Pancreas (tissue), 10 donors: Measurements from ENCODE around the gene MSI2. TPM values are rescaled to one million over a fixed set of nuclear protein-coding genes. Genes with fewer than 3 reads are reported as not detected.

Source experiments
- ATAC-seq, 4 donors: fragments of 200-7000 bp; cut with Tn5 transposase; one replicate each; pipeline versions ENCODE4 v1.8.0 to v1.9.1; 2020; ENCODE audit warnings: mild to moderate bottlenecking in 4 of 4, moderate library complexity in 4 of 4
- DNase-seq, 6 donors: peaks; one replicate each; pipeline ENCODE4 v3.0.0-alpha.2; 2020
- FAIRE-seq: peaks from 2 replicates; lab custom pipeline; 2012; peaks lifted over from hg19 to GRCh38; lab: Jason Lieb, UNC
- H3K27ac ChIP-seq, 4 donors: fragments of 200-600 bp; sonication (generic); 1 replicate in 3 of 4; 2 replicates in 1 of 4; pipeline versions ENCODE4 v1.5.0 to v1.8.0; 2020
- H3K27me3 ChIP-seq, 4 donors: fragments of 200-600 bp; one replicate each; pipeline ENCODE4 v1.8.0; 2021
- H3K36me3 ChIP-seq, 3 donors: fragments of 200-600 bp; sonication (generic) in 1 of 3; one replicate each; pipeline versions ENCODE4 v1.5.0 to v1.8.0; 2020 to 2021
- H3K4me1 ChIP-seq, 3 donors: fragments of 200-600 bp; one replicate each; pipeline ENCODE4 v1.8.0; 2021
- H3K4me3 ChIP-seq, 4 donors: fragments of 200-600 bp; sonication (generic) in 2 of 4; one replicate each; pipeline versions ENCODE4 v1.5.0 to v1.8.0; 2020 to 2021
- H3K9me3 ChIP-seq, 4 donors: fragments of 200-600 bp; one replicate each; pipeline ENCODE4 v1.8.0; 2021
- CTCF ChIP-seq, 4 donors: fragments of 200-600 bp; sonication (generic) in 3 of 4; IDR thresholded peaks; one replicate each; pipeline versions ENCODE4 v1.5.0 to v1.8.0; 2021; ENCODE audit warnings: antibody characterized with exemption in 4 of 4
- WGBS, 2 donors: extraction: QIAGEN DNeasy Blood & Tissue Kit; methylation state at CpG; one replicate each; pipeline ENCODE4 v1.1.7; 2013; 5-methylcytosine and 5-hydroxymethylcytosine counted together
- intact Hi-C, 3 donors: fragments of 100-400 bp; cut with DNase I; formaldehyde crosslinking; loops; one replicate each; pipeline versions ENCODE4 v1.11.1 to v1.14.2; 2022
- polyA plus RNA-seq, 2 donors: library from polyadenylated mRNA; stranded (reverse); fragments of 200-250 nt; gene quantifications; one replicate each; pipeline ENCODE4 v1.2.3, GENCODE V29; 2013
- total RNA-seq, 6 donors: library from RNA; stranded (reverse); fragmentation: NEBNext Ultra II Directional in 4 of 6; extraction: Animal tissue kit (Norgen Biotek cat#: 25700) in 4 of 6; gene quantifications; one replicate each; pipeline versions ENCODE4 v1.2.1 to v1.2.4, GENCODE V29; 2021 to 2023
- donor health status: healthy with polysubstance abuse.
- donor health status: DM: no; HTN: no; CAD: no; lungs with moderate emphysema.
- donor health status: DM: no; HTN: no; CAD: no.
- donor health status: control.
- donor health status: control.
- donor health status: Bipolar disorder and iron deficiency.
- donor health status: DM: yes; HTN: yes; CAD: no.
- donor health status: DM: no; HTN: no; CAD: no.
- donor health status: DM: no; HTN: no; CAD: no.
- donor health status: DM: yes; HTN: yes; CAD: no.

Gene MSI2
- total and polyA plus RNA-seq, 8 donors = 10.4 to 48.9 (median 30.1) TPM

DNA sequence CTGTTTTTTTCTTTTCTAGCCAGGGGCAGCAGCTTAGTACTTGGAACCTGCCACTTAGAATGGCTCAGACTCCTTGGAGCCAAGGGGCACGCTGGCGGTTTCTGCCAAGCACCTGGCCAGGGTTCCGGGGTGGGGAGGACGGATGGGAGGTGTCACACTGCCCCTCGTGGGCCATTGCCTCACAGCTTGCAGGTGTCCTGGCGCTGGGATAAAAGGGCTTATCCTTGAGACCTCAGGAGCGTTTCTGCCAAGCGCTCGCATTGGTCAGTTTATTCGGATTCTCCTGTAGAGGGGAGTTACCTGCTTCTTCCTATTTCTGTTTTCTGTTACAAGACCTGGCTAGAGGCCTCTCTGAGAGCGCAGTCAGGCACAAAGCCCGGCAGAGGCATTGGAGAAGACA lies 234.6 kb downstream of the MSI2 start:
- no peak for FAIRE-seq
- no peak for DNase-seq
- ATAC-seq = no peak

GRCh38 chr17:57493171-57493570 lies 236.8 kb downstream of the MSI2 start:
- H3K27ac ChIP-seq = no peak overlapping the region
- H3K9me3 ChIP-seq = no peaks in the 10 kb centered on the region
- H3K4me3 ChIP-seq = no peak overlapping the region
- intact Hi-C loops = no loop called here
- no peak for TF ChIP-seq CTCF (IDR thresholded peaks at IDR 0.05)
- no peaks in the 10 kb centered on the region for H3K27me3 ChIP-seq
- no peaks in the 10 kb centered on the region for H3K4me1 ChIP-seq
- FAIRE-seq (no peak), DNase-seq (no peak), ATAC-seq (no peak)
- H3K36me3 ChIP-seq = no peaks in the 10 kb centered on the region
- WGBS, 2 donors = 91 to 98% methylated on average over 5 of the region's 5 CpGs

More for the DNA sequence above, 234.6 kb downstream of the MSI2 start:
- no peaks in the 10 kb centered on the region for H3K36me3 ChIP-seq
- 81 to 89% methylated on average over 12 of the region's 12 CpGs for WGBS, 2 donors
- intact Hi-C loops = no loop called here
- TF ChIP-seq CTCF (IDR thresholded peaks at IDR 0.05) = no peak
- H3K9me3 ChIP-seq = no peaks in the 10 kb centered on the region
- H3K4me1 ChIP-seq = no peaks in the 10 kb centered on the region
- no peak overlapping the region for H3K4me3 ChIP-seq
- H3K27me3 ChIP-seq = no peaks in the 10 kb centered on the region
- H3K27ac ChIP-seq = no peak overlapping the region

DNA sequence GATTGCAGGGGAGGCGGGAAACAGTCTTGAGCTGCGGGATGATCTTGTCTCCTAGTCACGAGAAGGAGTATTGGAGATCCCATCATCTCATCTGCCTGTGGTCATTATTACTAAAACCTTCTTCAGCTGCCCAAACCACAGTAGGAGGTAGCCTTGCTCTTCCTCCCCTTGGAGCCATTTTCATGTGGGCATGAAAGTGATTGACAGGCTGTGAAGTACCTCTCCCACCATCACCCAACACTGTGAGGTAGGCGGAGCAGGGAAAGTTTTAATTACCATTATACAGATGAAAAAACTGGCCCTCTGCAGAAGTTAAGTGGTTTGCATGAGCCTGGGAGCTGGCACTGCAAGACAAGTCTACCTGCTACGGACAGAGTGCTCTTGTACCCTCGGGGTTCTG lies 237.3 kb downstream of the MSI2 start:
- WGBS, 2 donors = 90 to 96% methylated on average over 6 of the region's 6 CpGs
- intact Hi-C loops = no loop called here
- ATAC-seq = no peak
- Histone ChIP-seq H3K36me3 (no peaks in the 10 kb centered on the region), H3K9me3 (no peaks in the 10 kb centered on the region), H3K27me3 (no peaks in the 10 kb centered on the region), H3K4me3 (no peak overlapping the region), H3K4me1 (no peaks in the 10 kb centered on the region), H3K27ac (no peak overlapping the region)
- no peak for TF ChIP-seq CTCF (IDR thresholded peaks at IDR 0.05)
- DNase-seq = no peak
- no peak for FAIRE-seq

GRCh38 chr17:57494443-57494842 lies 238.1 kb downstream of the MSI2 start:
- intact Hi-C loops = no loop called here
- no peak overlapping the region for H3K4me3 ChIP-seq
- no peak for TF ChIP-seq CTCF (IDR thresholded peaks at IDR 0.05)
- H3K27ac ChIP-seq = no peak overlapping the region
- H3K4me1 ChIP-seq = no peaks in the 10 kb centered on the region
- 89 to 99% methylated on average over 5 of the region's 5 CpGs for WGBS, 2 donors
- H3K36me3 ChIP-seq = no peaks in the 10 kb centered on the region
- no peak for DNase-seq
- FAIRE-seq = no peak
- H3K9me3 ChIP-seq = no peaks in the 10 kb centered on the region
- no peaks in the 10 kb centered on the region for H3K27me3 ChIP-seq
- no peak for ATAC-seq

- Histone ChIP-seq H3K27ac (no peak overlapping the region), H3K4me1 (no peaks in the 10 kb centered on the region), H3K36me3 (no peaks in the 10 kb centered on the region), H3K27me3 (no peaks in the 10 kb centered on the region), H3K4me3 (no peak overlapping the region), H3K9me3 (no peaks in the 10 kb centered on the region)
- intact Hi-C loops = no loop called here
- no peak for TF ChIP-seq CTCF (IDR thresholded peaks at IDR 0.05)
- DNase-seq (no peak), FAIRE-seq (no peak), ATAC-seq (no peak)
- WGBS, 2 donors = 97 to 98% methylated on average over 6 of the region's 6 CpGs
Measured at GRCh38 chr17:57495771-57496170, 239.4 kb downstream of the MSI2 start.
